ENCODE measurements around the gene CEP170B.

Gene CEP170B

GRCh38 chr14:104919993-104920315 is 54.9 kb downstream of the CEP170B start:
- TF ChIP-seq CSDC2 (CRISPR knock-in tag; IDR thresholded peaks at IDR 0.05) (no peak), SNAI2 (CRISPR knock-in tag; IDR thresholded peaks at IDR 0.05) (no peak), ZFP30 (CRISPR knock-in tag; IDR thresholded peaks at IDR 0.05) (no peak), CREB5 (CRISPR knock-in tag; IDR thresholded peaks at IDR 0.05; ENCODE audit: low read depth) (no peak)
- no peak for ATAC-seq

GRCh38 chr14:104923640-104924420 is 58.8 kb downstream of the CEP170B start:
- TF ChIP-seq ZNF565 (CRISPR knock-in tag; conservative IDR thresholded peaks at IDR 0.05; ENCODE audit: low read depth) = no peak
- no peak for TF ChIP-seq CSRNP3 (CRISPR knock-in tag; IDR thresholded peaks at IDR 0.05)
- TF ChIP-seq OSR1 (CRISPR knock-in tag; IDR thresholded peaks at IDR 0.05) = no peak
- TF ChIP-seq TOX (CRISPR knock-in tag; IDR thresholded peaks at IDR 0.05; ENCODE audit: borderline replicate concordance) = no peak
- TF ChIP-seq ARNTL (CRISPR knock-in tag; IDR thresholded peaks at IDR 0.05; ENCODE audit: borderline replicate concordance, low read depth) = no peak
- TF ChIP-seq BACH2 (CRISPR knock-in tag; IDR thresholded peaks at IDR 0.05; ENCODE audit: borderline replicate concordance) = no peak
- TF ChIP-seq ZNF8 (CRISPR knock-in tag; IDR thresholded peaks at IDR 0.05) = no peak
- no peak for TF ChIP-seq GLIS3 (CRISPR knock-in tag; IDR thresholded peaks at IDR 0.05)
- no peak for TF ChIP-seq CSDC2 (CRISPR knock-in tag; IDR thresholded peaks at IDR 0.05)
- TF ChIP-seq POU6F1 (CRISPR knock-in tag; IDR thresholded peaks at IDR 0.05; ENCODE audit: borderline replicate concordance, low read depth) = no peak
- TF ChIP-seq TCF4 (CRISPR knock-in tag; IDR thresholded peaks at IDR 0.05; ENCODE audit: borderline replicate concordance) = no peak
- TF ChIP-seq ZNF70 (CRISPR knock-in tag; IDR thresholded peaks at IDR 0.05) = no peak
- no peak for TF ChIP-seq ZFP3 (CRISPR knock-in tag; IDR thresholded peaks at IDR 0.05)
- TF ChIP-seq PATZ1 (CRISPR knock-in tag; IDR thresholded peaks at IDR 0.05; ENCODE audit: borderline replicate concordance) = no peak

GRCh38 chr14:104924421-104925213 is 59.5 kb downstream of the CEP170B start, which contains the start of gene PLD4:
Gene PLD4 (plus strand): TSS chr14:104924879. CDS start chr14:104927141, 2,262 bp downstream.
- no peak for ATAC-seq
- no peak for TF ChIP-seq ZNF8 (CRISPR knock-in tag; IDR thresholded peaks at IDR 0.05)
- no peak for TF ChIP-seq ESRRG (CRISPR knock-in tag; IDR thresholded peaks at IDR 0.05)
- TF ChIP-seq ZNF70 (CRISPR knock-in tag; IDR thresholded peaks at IDR 0.05) = no peak
- no peak for TF ChIP-seq ZNF565 (CRISPR knock-in tag; conservative IDR thresholded peaks at IDR 0.05; ENCODE audit: low read depth)
- no peak for TF ChIP-seq PPARA (CRISPR knock-in tag; IDR thresholded peaks at IDR 0.05; ENCODE audit: borderline replicate concordance)
- TF ChIP-seq TSHZ2 (CRISPR knock-in tag; IDR thresholded peaks at IDR 0.05) = no peak
- no peak for TF ChIP-seq CREB5 (CRISPR knock-in tag; IDR thresholded peaks at IDR 0.05; ENCODE audit: low read depth)
- TF ChIP-seq ZFP3 (CRISPR knock-in tag; IDR thresholded peaks at IDR 0.05) = no peak
- no peak for TF ChIP-seq TCF4 (CRISPR knock-in tag; IDR thresholded peaks at IDR 0.05; ENCODE audit: borderline replicate concordance)
- no peak for TF ChIP-seq ISL1 (CRISPR knock-in tag; IDR thresholded peaks at IDR 0.05)
- no peak for TF ChIP-seq CSDC2 (CRISPR knock-in tag; IDR thresholded peaks at IDR 0.05)
- TF ChIP-seq POU6F1 (CRISPR knock-in tag; IDR thresholded peaks at IDR 0.05; ENCODE audit: borderline replicate concordance, low read depth) = no peak
- TF ChIP-seq RARB (CRISPR knock-in tag; IDR thresholded peaks at IDR 0.05) = no peak
- TF ChIP-seq BACH2 (CRISPR knock-in tag; IDR thresholded peaks at IDR 0.05; ENCODE audit: borderline replicate concordance) = no peak
- no peak for TF ChIP-seq ARNTL (CRISPR knock-in tag; IDR thresholded peaks at IDR 0.05; ENCODE audit: borderline replicate concordance, low read depth)

More at GRCh38 chr14:104923640-104924420, 58.8 kb downstream of the CEP170B start:
- no peak for ATAC-seq

All from SK-N-SH treated with all-trans-retinoic acid at 6 μM for 48 hours (cell line).